Inferior parietal cortex (tissue), 1 donor: ENCODE data around the gene DIP2C.
"Not testable (repeated sequence)": the region's sequence is repeated elsewhere in the genome, so short reads cannot be mapped to it uniquely, and the experiment has no call there.

Experiments used
- DNase-seq: peaks from one replicate; pipeline ENCODE4 v3.0.0-alpha.2; 2016; ENCODE audit errors: extremely low spot score

DIP2C gene

DNA sequence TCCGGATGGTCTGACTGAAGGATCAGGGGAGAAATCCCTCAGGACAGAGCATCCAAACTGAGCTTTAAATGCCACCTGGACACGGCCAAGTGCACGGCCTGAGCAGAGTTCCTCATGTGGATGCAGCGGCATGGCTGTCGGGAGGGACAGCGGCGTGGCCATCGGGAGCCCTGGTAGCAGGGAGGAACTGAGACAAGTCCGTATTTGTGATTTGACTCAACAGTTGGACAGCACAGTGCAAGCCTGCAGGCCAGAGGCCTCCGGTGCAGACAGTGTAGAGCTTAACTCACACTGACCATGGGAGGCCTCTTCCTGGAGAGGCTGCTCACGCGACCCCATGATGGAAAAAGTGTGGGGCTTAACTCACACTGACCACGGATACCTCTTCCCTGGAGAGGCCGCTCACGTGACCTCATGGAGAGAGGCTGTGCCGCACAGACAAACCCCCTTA, 207.4 kb downstream of the DIP2C start:
- DNase-seq = no peak

DNA sequence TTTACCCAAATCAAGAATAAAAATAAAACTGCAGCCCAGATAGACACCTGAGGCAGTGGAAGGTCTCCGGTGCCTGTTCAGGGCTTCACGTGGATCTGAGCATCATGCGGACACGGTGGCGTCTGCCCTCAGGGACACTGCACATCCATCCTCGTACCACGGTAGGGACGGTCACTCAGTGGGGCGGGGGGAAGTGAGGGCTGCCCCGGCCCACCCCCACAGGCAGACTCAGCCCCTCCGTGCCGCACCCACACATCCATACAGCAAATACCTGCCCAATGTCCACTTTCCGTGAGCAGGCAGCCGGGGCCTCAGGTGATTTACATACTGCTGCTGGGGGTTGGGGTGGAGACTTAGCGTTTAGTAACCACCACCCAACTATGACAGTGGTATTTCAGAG, 207.8 kb downstream of the DIP2C start:
- DNase-seq = no peak

DNA sequence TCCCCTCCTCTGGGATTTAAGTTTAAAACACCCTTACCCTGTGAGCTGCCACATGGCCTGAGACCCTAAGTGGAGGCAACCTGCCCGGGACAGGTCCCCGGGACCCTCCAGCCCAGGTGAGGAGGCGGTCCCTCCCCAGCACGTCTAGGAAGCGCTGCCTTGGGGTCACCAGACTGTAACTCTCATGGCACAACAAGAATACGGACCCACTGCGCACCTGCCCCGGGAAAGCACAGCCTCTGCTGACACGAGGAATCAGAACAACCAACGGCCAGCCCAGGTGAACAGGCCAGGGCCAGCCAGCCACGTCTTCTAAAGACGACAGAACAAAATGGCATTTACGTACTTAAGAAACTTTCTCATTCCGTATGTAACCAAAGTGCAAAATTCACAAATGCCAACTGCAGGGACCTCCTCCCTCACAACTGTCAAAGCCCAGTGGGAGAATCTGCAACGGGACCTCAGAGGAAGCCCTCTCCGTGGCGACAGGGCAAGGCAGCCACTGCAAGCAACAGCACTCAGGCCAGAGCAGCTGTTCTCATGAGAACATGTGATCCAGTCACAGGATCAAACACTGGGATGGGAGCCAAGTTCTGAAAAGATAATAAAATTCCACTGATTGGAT, 208.4 kb downstream of the DIP2C start:
- DNase-seq = peak; percentile 67

DNA sequence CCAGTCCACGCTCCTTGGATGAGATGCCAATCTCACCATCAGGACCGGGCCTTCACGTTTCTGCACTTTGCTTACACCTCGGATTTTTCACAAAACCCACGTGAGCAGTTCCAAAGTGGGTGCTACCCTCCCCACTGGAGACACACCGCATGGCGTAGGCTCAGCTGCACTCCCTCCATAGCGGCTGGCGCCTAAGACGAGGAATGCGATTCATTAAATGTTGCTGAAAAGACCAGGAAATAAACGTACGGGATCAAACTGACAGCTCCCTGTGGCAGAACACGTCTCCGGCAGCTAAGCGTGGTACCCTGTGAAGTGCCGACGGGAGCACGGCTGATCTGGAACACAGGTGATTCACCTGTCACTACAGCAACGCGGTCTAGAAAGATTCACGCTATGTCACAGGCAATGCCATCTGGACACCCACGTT, 209.0 kb downstream of the DIP2C start:
- no peak for DNase-seq

DNA sequence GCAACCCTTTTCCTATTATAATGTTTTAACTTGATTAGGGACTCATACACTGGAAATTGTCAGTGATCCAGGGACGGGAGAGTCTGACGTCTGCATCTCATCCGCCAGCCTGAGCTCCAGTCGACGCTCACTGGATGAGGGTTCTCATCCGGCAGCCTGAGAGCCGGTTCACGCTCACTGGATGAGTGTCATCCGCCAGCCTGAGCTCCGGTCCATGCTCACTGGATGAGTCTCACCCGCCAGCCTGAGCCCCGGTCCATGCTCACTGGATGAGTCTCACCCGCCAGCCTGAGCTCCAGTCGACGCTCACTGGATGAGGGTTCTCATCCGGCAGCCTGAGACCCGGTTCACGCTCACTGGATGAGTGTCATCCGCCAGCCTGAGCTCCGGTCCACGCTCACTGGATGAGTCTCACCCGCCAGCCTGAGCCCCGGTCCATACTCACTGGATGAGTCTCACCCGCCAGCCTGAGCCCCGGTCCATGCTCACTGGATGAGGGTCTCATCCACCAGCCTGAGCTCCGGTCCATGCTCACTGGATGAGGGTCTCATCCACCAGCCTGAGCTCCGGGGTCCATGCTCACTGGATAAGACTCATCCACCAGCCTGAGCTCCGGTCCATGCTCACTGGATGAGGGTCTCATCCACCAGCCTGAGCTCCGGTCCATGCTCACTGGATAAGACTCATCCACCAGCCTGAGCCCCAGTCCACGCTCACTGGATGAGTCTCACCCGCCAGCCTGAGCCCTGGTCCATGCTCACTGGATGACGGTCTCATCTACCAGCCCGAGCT, 209.6 kb downstream of the DIP2C start:
- not testable (repeated sequence) for DNase-seq

GRCh38 chr10:478471-479245, 210.8 kb downstream of the DIP2C start:
- no peak for DNase-seq

DNA sequence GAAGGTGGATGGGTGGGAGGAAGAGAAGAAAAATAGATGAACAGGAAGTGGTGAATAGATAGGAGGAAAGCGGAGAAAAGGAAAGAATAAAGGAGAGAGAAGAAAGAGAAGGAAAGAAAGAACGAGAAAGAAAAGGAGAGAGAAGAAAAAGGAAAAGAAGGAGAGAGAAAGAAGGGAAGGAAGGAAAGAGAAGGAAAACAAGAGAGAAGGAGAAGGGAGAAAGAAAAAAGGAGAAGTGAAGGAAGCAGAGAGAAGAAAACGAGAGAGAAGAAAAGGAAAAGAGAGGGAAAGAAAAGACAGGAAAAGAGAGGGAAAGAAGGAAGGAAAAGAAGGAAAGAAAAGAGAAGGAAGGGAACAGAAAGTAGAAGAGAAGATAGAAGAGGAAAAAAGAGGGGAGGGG, 211.8 kb downstream of the DIP2C start:
- no peak for DNase-seq

DNA sequence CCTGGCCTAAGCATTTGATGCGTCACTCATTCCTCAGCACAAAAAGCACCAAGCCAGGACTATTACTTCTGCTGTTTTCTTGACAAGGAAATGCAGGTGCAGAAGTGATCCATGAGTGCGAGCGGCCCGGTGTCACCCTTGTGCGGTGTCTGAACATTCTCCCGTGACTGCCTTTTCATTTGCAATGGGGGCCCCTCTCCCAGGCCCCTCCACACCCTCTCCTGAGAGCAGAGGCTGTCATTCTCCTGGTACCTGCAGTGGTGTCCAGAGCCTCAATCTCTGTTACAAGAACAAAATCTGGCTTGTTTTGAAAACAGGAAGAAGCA, 213.1 kb downstream of the DIP2C start:
- no peak for DNase-seq

DNA sequence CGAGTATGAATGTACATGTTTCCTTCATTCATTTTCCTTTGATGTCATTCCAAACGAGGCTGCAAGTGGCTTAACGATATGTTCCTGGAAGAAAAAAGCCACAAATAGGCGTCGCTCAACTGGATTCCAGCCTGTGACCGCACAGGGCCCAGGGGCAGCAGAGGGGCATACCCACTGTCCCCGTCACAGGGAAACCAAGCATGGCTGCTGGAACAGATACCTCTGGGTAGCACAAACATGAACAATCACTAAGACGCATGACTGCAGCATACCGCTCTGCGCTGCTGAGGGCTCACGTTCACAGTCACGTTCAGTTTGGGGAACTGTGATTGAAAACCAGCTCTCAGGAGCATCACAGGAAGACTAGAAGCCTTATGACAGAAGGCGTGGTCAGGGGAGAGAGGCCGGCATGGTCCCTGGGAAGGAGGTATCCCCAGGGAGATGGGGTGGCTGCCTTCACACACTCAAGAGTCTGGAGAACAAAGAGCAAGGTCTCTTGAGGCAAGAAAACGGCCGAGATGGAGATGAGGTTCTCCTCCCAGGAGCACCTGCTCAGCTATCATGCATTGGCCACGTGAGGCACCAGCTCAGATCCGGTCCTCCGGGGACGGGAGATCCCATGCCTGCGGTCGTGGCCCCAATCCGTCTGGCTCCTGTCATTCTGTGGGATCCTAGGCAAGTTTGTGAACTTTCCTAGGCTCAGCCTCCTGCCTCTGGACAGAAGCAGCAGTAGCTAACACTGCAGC, 213.6 kb downstream of the DIP2C start:
- no peak for DNase-seq

DNA sequence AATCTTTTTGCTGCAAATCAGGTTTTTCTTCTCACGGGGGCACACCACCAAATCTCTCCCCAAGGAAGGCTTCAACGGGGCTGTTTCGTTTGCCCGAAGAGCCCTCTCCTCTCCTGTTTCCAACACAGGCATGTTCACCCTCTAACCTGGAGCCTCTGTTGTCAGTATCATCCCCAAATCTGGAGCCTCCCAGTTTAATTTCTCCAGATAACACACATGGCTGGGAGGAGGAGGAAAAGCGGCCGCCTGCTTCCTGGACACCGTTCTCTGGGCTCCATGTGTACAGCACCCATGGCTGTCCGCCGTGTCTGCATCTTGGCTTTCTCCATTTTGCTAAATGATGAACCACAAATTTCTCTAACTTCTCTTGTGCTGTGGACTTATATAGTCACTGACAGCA, 214.5 kb downstream of the DIP2C start:
- no peak for DNase-seq

DNA sequence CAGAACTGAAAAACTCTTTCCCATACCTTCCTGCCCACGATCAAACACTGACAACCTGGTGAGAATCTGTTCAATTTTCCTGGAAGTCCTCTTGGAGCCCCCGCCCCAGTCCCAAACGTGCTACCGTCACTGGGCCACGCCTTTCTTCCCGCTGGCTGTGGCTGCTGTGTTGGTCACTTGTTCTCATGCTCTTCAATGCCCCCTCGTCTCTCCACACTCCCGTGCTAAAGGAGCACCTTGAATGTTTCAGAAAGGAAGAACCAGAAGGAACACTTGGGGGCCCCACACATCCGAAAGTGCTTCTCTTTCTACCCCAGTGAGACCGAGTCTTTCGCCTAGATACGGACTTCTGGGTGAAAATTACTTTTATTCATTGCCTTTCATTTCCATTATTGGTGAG, 215.1 kb downstream of the DIP2C start:
- no peak for DNase-seq

- no peak for DNase-seq
Observed at GRCh38 chr10:472241-472910, 217.1 kb downstream of the DIP2C start.

GRCh38 chr10:470339-471003, 219.0 kb downstream of the DIP2C start:
- no peak for DNase-seq

DNA sequence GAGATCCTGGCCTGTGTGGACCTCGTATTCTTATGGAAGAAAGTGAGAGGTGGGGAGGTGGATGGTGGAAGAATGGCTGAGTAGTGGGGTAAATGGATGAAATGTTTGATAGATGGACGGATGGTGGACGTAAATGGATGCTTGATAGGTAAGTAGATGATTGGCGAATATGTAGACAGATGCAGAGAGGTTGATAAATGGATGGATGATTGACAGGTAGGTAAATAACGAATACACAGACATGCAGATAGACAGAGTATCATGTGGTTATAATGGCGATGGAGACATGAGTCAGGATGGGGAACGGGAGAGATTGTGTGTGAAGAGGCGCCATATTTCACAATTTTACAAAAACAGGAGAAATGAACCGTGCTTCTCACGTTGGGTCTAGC, 219.5 kb downstream of the DIP2C start:
- no peak for DNase-seq

DNA sequence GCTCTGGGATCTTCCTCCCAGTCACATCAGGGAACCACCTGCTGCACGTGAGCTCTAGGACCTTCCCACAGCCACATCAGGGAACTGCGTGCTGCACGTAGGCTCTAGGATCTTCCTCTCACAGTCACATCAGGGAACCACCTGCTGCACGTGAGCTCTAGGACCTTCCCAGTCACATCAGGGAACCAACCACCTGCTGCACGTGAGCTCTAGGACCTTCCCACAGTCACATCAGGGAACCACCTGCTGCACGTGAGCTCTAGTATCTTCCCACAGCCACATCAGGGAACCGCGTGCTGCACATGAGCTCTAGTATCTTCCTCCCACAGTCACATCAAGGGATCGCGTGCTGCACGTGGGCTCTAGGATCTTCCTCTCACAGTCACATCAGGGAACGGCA, 229.7 kb downstream of the DIP2C start:
- DNase-seq = no peak

GRCh38 chr10:458421-458851, 231.0 kb downstream of the DIP2C start:
- no peak for DNase-seq

DNA sequence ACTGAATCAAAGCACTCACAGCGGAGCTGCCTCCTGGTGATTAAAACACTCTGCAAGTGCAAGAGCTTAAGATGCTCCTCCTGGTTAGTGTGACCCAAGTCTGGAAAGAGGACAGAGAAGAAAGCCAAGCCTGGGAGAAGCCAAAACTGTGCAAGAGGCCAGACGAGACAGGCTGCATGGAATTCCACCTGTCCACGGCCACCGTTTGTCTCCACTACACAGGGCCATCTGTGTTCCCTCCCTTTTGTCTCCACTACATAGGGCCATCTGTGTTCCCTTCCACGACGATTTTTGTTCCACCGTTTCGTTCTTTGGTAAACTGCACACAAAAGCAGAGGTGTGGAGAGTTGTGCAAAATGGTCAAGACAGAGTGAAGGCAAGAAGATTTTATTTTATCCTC, 233.0 kb downstream of the DIP2C start:
- DNase-seq = no peak

- DNase-seq = no peak
Observed at GRCh38 chr10:454860-455259, 234.6 kb downstream of the DIP2C start.

- no peak for DNase-seq
Observed at GRCh38 chr10:453647-454046, 235.8 kb downstream of the DIP2C start.

- DNase-seq = peak; percentile 65
Observed at GRCh38 chr10:452512-453426, 236.7 kb downstream of the DIP2C start.
